Esophagus squamous epithelium (tissue), 4 donors: ENCODE measurements around the gene CABLES1.

ENCODE experiments used
- CTCF ChIP-seq, 6 experiments: fragments of 450-650 bp in 4 of 6; fragments of 200-600 bp in 2 of 6; sonication (generic) in 2 of 6; IDR thresholded peaks; one replicate each; pipeline ENCODE4 v1.5.1; 2016 to 2019; ENCODE audit warnings: antibody characterized with exemption in 6 of 6, mild to moderate bottlenecking in 4 of 6, moderate library complexity in 4 of 6
- POLR2A ChIP-seq, 4 donors: fragments of 450-650 bp; IDR thresholded peaks; one replicate each; pipeline ENCODE4 v1.6.1; 2017; ENCODE audit warnings: antibody characterized with exemption in 4 of 4, mild to moderate bottlenecking in 4 of 4, moderate library complexity in 3 of 4

GRCh38 chr18:23092121-23092520 lies 43.2 kb upstream of the CABLES1 start:
- TF ChIP-seq CTCF (IDR thresholded peaks at IDR 0.05), result no peak
- no peak for TF ChIP-seq POLR2A (IDR thresholded peaks at IDR 0.05)
